DND-41 (cell line): ENCODE data around the gene ZNF442.
"Not testable (repeated sequence)": the region's sequence is repeated elsewhere in the genome, so short reads cannot be mapped to it uniquely, and the experiment has no call there.

Experiments used
- EZH2 ChIP-seq: IDR thresholded peaks from 3 replicates; pipeline ENCODE4 v1.6.1; 2012; ENCODE audit warnings: borderline replicate concordance, low read depth, mild to moderate bottlenecking, moderate library complexity, low read length, inconsistent platforms; ENCODE audit not compliant: severe bottlenecking
- TF ChIP-seq, protein P1 (sequence below): IDR thresholded peaks from 2 replicates; pipeline ENCODE4 v1.5.1; 2012; ENCODE audit warnings: borderline replicate concordance, low read length, moderate library complexity, mild to moderate bottlenecking; ENCODE audit not compliant: poor library complexity, severe bottlenecking; ENCODE audit errors: extremely low read depth

DNA sequence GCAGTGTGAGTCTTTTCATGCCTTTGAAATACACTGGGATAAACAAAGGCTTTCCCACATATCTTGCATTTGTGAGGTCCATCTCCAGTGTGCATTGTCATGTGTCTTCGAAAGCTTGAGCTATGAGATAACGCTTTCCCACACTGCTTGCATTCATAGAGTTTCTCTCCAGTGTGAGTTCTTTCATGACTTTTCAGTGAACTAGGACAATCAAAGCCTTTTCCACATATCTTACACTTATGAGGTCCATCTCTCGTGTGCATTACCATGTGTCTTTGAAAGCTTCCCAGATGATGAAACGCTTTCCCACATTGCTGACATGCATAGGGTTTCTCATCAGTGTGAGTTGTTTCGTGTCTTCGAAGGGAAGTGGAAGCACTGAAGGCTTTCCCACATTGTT is 25.7 kb upstream of the ZNF442 start:
- not testable (repeated sequence) for TF ChIP-seq EZH2
- TF ChIP-seq, protein P1, sequence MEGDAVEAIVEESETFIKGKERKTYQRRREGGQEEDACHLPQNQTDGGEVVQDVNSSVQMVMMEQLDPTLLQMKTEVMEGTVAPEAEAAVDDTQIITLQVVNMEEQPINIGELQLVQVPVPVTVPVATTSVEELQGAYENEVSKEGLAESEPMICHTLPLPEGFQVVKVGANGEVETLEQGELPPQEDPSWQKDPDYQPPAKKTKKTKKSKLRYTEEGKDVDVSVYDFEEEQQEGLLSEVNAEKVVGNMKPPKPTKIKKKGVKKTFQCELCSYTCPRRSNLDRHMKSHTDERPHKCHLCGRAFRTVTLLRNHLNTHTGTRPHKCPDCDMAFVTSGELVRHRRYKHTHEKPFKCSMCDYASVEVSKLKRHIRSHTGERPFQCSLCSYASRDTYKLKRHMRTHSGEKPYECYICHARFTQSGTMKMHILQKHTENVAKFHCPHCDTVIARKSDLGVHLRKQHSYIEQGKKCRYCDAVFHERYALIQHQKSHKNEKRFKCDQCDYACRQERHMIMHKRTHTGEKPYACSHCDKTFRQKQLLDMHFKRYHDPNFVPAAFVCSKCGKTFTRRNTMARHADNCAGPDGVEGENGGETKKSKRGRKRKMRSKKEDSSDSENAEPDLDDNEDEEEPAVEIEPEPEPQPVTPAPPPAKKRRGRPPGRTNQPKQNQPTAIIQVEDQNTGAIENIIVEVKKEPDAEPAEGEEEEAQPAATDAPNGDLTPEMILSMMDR: not testable (repeated sequence)
